Spleen (tissue), 7 donors: ENCODE results near the gene NRL.

ENCODE experiments used
- CTCF ChIP-seq, 11 experiments: fragments of 200-600 bp in 7 of 11; fragments of 450-650 bp in 4 of 11; sonication (generic) in 4 of 11; IDR thresholded peaks in 8 of 11; conservative IDR thresholded peaks in 3 of 11; 1 replicate in 7 of 11; 2 replicates in 4 of 11; pipeline versions ENCODE4 v1.4.0 to v1.8.0; 2016 to 2021; ENCODE audit warnings: antibody characterized with exemption in 11 of 11, inconsistent platforms in 4 of 11, mild to moderate bottlenecking in 1 of 11
- POLR2A ChIP-seq, 3 donors: fragments of 450-650 bp; IDR thresholded peaks; one replicate each; pipeline ENCODE4 v1.5.1; 2017; ENCODE audit warnings: antibody characterized with exemption in 3 of 3, mild to moderate bottlenecking in 1 of 3
- donor health status: DM: no; HTN: no; CAD: no; lungs with moderate emphysema.
- donor health status: DM: no; HTN: no; CAD: no.
- donor health status: DM: no; HTN: no; CAD: no.

GRCh38 chr14:24126939-24127338, 12.2 kb upstream of the NRL start:
- no peak for TF ChIP-seq CTCF (IDR thresholded peaks at IDR 0.05 in 8 of 11, conservative IDR thresholded peaks at IDR 0.05 in 3 of 11)
- TF ChIP-seq POLR2A (IDR thresholded peaks at IDR 0.05): no peak
